Osteoblast (primary cell): ENCODE results near the gene EXD3. TPM values are rescaled to one million over a fixed set of nuclear protein-coding genes. Genes with fewer than 3 reads are reported as not detected.
A peak's percentile ranks its signal among the peaks of the same experiment; 100 is the strongest.
"Not testable (repeated sequence)": the region's sequence is repeated elsewhere in the genome, so short reads cannot be mapped to it uniquely, and the experiment has no call there.

Source experiments
- DNase-seq: peaks from one replicate; pipeline ENCODE4 v3.0.0; 2011; ENCODE audit warnings: low spot score, mixed read lengths; ENCODE audit not compliant: insufficient read length; ENCODE audit errors: missing footprints
- H2AFZ ChIP-seq: 2 replicates; pipeline ENCODE4 v1.6.0; 2011; ENCODE audit warnings: mild to moderate bottlenecking, low read length
- H3K27ac ChIP-seq: 2 replicates; pipeline ENCODE4 v1.5.1; 2011; ENCODE audit warnings: mild to moderate bottlenecking, low read depth, low read length, moderate library complexity
- H3K27me3 ChIP-seq: 2 replicates; pipeline ENCODE4 v1.6.0; 2012; ENCODE audit warnings: mild to moderate bottlenecking, control low read depth, inconsistent platforms, low read length, moderate library complexity; ENCODE audit not compliant: insufficient read depth
- H3K36me3 ChIP-seq: 2 replicates; pipeline ENCODE4 v1.5.1; 2011; ENCODE audit warnings: mild to moderate bottlenecking, low read length, control low read depth, moderate library complexity; ENCODE audit not compliant: insufficient read depth
- H3K4me1 ChIP-seq: 2 replicates; pipeline ENCODE4 v1.5.1; 2011; ENCODE audit warnings: mild to moderate bottlenecking, low read length, control low read depth, moderate library complexity; ENCODE audit not compliant: insufficient read depth
- H3K4me2 ChIP-seq: 2 replicates; pipeline ENCODE4 v1.6.0; 2011; ENCODE audit warnings: mild to moderate bottlenecking, low read length; ENCODE audit not compliant: insufficient read depth
- H3K4me3 ChIP-seq: fragments of 200-600 bp; sonication (generic); 3 replicates; pipeline ENCODE4 v1.5.1; 2012; ENCODE audit warnings: mild to moderate bottlenecking, low read length, inconsistent platforms; ENCODE audit not compliant: insufficient read depth
- H3K79me2 ChIP-seq: 2 replicates; pipeline ENCODE4 v1.6.0; 2012; ENCODE audit warnings: mild to moderate bottlenecking, low read length, control low read depth, inconsistent platforms; ENCODE audit not compliant: insufficient read depth
- H3K9me3 ChIP-seq: 2 replicates; pipeline ENCODE4 v1.5.1; 2011; ENCODE audit warnings: low read depth, low read length, control low read depth
- H4K20me1 ChIP-seq: 2 replicates; pipeline ENCODE4 v1.6.0; 2012; ENCODE audit warnings: mild to moderate bottlenecking, low read length, control low read depth; ENCODE audit not compliant: insufficient read depth
- total RNA-seq: library from RNA; depleted of rRNA; stranded (reverse); fragments of >200 nt; gene quantifications from 2 replicates; pipeline ENCODE4 v1.2.3, GENCODE V29; 2012
- TF ChIP-seq, protein P1 (sequence below): IDR thresholded peaks from 2 replicates; pipeline ENCODE4 v1.5.1; 2011; ENCODE audit warnings: mild to moderate bottlenecking, low read depth, low read length, moderate library complexity; ENCODE audit errors: extremely low read depth

The EXD3 gene
- total RNA-seq, 1 donor = 7.6 TPM

DNA sequence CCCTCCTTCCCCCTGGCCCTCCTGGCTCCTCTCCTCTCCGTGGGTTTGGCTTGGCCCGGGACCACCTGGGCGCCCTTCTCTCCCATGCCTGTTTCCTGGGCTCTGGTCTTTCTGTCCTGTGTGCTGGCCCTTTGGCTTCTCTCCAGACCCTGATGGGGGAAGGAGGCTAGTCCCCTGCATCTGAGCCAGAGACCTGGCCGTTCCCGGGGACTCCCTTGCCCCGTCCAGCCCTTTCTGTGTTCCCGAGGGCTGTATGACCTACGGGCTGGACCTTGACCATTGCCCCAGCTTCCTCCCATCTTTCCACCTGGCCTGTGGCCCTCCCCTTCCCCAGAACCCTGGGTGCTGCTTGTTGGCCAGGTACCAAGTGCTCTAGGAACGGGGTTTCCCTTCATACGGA, 159.5 kb downstream of the EXD3 start:
- peak; percentile 29 for DNase-seq
- H3K27me3 ChIP-seq = no peaks in the 10 kb centered on the region
- no peak overlapping the region for H2AFZ ChIP-seq
- H3K9me3 ChIP-seq = no peaks in the 10 kb centered on the region
- TF ChIP-seq, protein P1, sequence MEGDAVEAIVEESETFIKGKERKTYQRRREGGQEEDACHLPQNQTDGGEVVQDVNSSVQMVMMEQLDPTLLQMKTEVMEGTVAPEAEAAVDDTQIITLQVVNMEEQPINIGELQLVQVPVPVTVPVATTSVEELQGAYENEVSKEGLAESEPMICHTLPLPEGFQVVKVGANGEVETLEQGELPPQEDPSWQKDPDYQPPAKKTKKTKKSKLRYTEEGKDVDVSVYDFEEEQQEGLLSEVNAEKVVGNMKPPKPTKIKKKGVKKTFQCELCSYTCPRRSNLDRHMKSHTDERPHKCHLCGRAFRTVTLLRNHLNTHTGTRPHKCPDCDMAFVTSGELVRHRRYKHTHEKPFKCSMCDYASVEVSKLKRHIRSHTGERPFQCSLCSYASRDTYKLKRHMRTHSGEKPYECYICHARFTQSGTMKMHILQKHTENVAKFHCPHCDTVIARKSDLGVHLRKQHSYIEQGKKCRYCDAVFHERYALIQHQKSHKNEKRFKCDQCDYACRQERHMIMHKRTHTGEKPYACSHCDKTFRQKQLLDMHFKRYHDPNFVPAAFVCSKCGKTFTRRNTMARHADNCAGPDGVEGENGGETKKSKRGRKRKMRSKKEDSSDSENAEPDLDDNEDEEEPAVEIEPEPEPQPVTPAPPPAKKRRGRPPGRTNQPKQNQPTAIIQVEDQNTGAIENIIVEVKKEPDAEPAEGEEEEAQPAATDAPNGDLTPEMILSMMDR = no peak
- no peak overlapping the region for H3K27ac ChIP-seq
- H4K20me1 ChIP-seq = peaks cover 5% of the 10 kb centered on the region
- H3K4me1 ChIP-seq = peaks cover 9% of the 10 kb centered on the region
- no peak overlapping the region for H3K4me2 ChIP-seq
- H3K36me3 ChIP-seq = peaks cover 41% of the 10 kb centered on the region
- H3K4me3 ChIP-seq = no peak overlapping the region
- peaks cover 11% of the 10 kb centered on the region for H3K79me2 ChIP-seq

DNA sequence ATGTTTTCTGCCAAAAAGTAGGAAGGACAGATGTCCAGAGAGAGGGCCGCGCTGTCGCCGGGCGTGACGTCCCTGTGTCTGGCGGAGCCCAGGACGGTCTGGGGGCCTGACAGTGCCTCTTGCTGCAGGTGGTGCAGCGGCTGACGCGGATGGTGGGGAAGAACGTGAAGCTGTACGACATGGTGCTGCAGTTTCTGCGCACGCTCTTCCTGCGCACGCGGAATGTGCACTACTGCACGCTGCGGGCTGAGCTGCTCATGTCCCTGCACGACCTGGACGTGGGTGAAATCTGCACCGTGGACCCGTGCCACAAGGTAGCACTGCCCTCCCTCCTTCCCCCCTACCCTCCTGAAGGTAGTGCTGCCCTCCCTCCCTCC, 160.1 kb downstream of the EXD3 start:
- H3K4me3 ChIP-seq = no peak overlapping the region
- peak; percentile 29 for DNase-seq
- H3K79me2 ChIP-seq = peaks cover 14% of the 10 kb centered on the region
- H3K4me2 ChIP-seq = no peak overlapping the region
- TF ChIP-seq, protein P1 = no peak
- H2AFZ ChIP-seq = no peak overlapping the region
- H3K4me1 ChIP-seq = peaks cover 4% of the 10 kb centered on the region
- H3K27me3 ChIP-seq = no peaks in the 10 kb centered on the region
- H4K20me1 ChIP-seq = peaks cover 2% of the 10 kb centered on the region
- no peak overlapping the region for H3K27ac ChIP-seq
- no peaks in the 10 kb centered on the region for H3K9me3 ChIP-seq
- peaks cover 40% of the 10 kb centered on the region for H3K36me3 ChIP-seq

DNA sequence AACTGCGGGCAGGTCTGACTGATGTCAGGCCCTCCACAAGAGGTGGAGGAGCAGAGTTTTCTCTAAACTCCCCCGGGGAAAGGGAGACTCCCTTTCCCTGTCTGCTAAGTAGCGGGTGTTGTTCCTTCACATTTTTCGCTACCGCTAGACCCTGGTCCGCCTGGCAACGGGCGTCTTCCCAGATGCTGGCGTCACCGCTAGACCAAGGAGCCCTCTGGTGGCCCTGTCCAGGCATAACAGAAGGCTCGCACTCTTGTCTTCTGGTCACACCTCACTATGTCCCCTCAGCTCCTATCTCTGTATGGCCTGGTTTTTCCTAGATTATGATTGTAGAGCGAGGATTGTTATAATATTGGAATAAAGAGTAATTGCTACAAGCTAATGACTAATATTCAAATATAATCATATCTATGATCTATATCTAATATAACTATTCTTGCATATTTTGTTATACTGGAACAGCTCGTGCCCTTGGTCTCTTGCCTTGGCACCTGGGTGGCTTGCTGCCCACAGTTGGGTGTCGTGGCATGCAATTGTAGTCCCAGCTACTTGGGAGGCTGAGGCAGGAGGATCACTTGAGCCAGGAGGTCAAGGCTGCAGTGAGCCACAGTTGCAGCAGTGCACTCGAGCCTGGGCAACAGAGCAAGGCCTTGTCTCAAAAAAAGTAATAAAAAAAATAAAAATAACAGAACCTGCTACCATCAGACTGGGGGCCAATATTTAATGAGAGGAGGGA, 160.6 kb downstream of the EXD3 start:
- not testable (repeated sequence) for H4K20me1 ChIP-seq, H3K27me3 ChIP-seq

More for the DNA sequence above, 160.6 kb downstream of the EXD3 start:
- Histone ChIP-seq H3K79me2 (peaks cover 14% of the 10 kb centered on the region), H3K36me3 (peaks cover 38% of the 10 kb centered on the region)
- not testable (repeated sequence) for H3K4me1 ChIP-seq, H3K9me3 ChIP-seq, H2AFZ ChIP-seq, DNase-seq, H3K4me3 ChIP-seq, H3K27ac ChIP-seq, H3K4me2 ChIP-seq
- TF ChIP-seq, protein P1 = peak; percentile 42

Other genes with a start within 250 kb of the EXD3 start
- 26.2 and 32.9 TPM in 2 replicates for gene ANAPC2, start 234.6 kb downstream of the EXD3 start, total RNA-seq
- 52.5 and 59.7 TPM in 2 replicates for gene SSNA1, start 234.5 kb downstream of the EXD3 start, total RNA-seq
- 9.7 and 10.5 TPM in 2 replicates for gene TPRN, start 222.4 kb downstream of the EXD3 start, total RNA-seq
- gene TMEM203, start 217.5 kb downstream of the EXD3 start, total RNA-seq = 35.4 and 36.9 TPM in 2 replicates
- 5.0 and 6.2 TPM in 2 replicates for gene NDOR1, start 217.5 kb downstream of the EXD3 start, total RNA-seq
- gene RNF208, start 200.9 kb downstream of the EXD3 start, total RNA-seq = 0.29 TPM in 1 of 2 replicates, not detected in the other
- 1.1 and 1.5 TPM in 2 replicates for gene CYSRT1, start 198.0 kb downstream of the EXD3 start, total RNA-seq
- gene RNF224, start 195.7 kb downstream of the EXD3 start, total RNA-seq = under 0.01 TPM in 1 of 2 replicates, not detected in the other
- not detected in 2 replicates for gene SLC34A3, start 192.3 kb downstream of the EXD3 start, total RNA-seq
- gene TUBB4B, start 181.9 kb downstream of the EXD3 start, total RNA-seq = 67.7 and 74.0 TPM in 2 replicates
- gene STPG3, start 171.9 kb downstream of the EXD3 start, total RNA-seq = 0.36 TPM in 1 of 2 replicates, not detected in the other
- gene NELFB, start 167.8 kb downstream of the EXD3 start, total RNA-seq = 46.0 and 47.4 TPM in 2 replicates
- gene TOR4A, start 145.4 kb downstream of the EXD3 start, total RNA-seq = 0.29 and 2.5 TPM in 2 replicates
- gene NRARP, start 120.9 kb downstream of the EXD3 start, total RNA-seq = under 0.01 TPM in 2 replicates
- gene NOXA1, start 231 bp upstream of the EXD3 start, total RNA-seq = 0.36 and 0.88 TPM in 2 replicates
- not detected in 2 replicates for gene ENTPD8, start 18.2 kb upstream of the EXD3 start, total RNA-seq
- gene NSMF, start 36.2 kb upstream of the EXD3 start, total RNA-seq = 19.2 and 22.4 TPM in 2 replicates
- 1.8 and 2.7 TPM in 2 replicates for gene PNPLA7, start 127.2 kb upstream of the EXD3 start, total RNA-seq
- gene MRPL41, start 128.7 kb upstream of the EXD3 start, total RNA-seq = 26.2 and 30.4 TPM in 2 replicates
- 20.3 and 26.2 TPM in 2 replicates for gene DPH7, start 155.8 kb upstream of the EXD3 start, total RNA-seq
- 10.5 and 14.1 TPM in 2 replicates for gene ZMYND19, start 167.3 kb upstream of the EXD3 start, total RNA-seq
- 11.9 and 15.0 TPM in 2 replicates for gene ARRDC1, start 182.5 kb upstream of the EXD3 start, total RNA-seq
- 38.0 and 46.3 TPM in 2 replicates for gene EHMT1, start 195.8 kb upstream of the EXD3 start, total RNA-seq